NCI-H1417 (cell line): ENCODE results near the gene ATXN2.

Experiments
- DNase-seq, 3 experiments: peaks; one replicate each; lab custom pipeline; 2025; lab: John Stamatoyannopoulos, UW

The ATXN2 gene

DNA sequence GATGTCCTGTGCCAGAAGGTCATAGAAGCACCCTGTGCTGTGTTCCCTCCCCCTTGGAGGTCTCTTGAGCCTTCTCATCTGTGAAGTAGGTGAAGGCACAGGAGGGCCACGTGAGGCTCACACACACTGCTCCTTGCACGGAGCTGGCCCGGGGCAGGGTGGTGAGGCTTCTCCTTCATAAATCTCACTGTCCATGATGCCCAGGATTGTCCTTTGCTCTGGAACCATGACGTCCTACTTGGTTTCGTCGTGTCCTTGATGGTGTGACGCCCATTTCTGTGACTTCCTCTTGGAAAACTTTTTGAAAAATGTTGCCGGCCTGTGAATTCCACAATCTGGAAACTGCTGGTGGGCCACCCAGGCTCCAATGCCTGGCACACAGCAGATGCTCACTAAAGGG lies 159.0 kb downstream of the ATXN2 start:
- no peak for DNase-seq

- no peak for DNase-seq
Observed at GRCh38 chr12:111439657-111440151, 159.4 kb downstream of the ATXN2 start.

DNA sequence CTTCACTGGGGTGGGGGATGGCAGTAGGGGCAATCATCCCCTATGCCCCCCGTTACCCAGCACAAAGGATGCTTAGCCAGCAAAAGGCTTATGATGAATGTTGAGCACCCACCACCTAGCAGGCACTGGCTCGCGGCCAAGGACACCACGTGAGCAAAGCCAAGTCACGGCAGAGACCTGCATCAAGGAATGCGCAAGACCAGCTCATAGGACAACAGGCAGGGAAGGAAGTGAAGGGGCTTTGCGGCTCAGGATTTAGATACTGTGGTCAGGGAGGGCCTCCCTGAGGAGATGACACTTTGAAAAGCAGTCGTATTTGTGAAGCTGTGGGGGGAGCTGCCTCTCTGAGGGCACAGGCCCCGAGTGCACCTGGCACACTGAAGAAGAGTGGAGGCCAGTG lies 160.6 kb downstream of the ATXN2 start:
- peak in 1 of 3 experiments; percentile 15 for DNase-seq

DNA sequence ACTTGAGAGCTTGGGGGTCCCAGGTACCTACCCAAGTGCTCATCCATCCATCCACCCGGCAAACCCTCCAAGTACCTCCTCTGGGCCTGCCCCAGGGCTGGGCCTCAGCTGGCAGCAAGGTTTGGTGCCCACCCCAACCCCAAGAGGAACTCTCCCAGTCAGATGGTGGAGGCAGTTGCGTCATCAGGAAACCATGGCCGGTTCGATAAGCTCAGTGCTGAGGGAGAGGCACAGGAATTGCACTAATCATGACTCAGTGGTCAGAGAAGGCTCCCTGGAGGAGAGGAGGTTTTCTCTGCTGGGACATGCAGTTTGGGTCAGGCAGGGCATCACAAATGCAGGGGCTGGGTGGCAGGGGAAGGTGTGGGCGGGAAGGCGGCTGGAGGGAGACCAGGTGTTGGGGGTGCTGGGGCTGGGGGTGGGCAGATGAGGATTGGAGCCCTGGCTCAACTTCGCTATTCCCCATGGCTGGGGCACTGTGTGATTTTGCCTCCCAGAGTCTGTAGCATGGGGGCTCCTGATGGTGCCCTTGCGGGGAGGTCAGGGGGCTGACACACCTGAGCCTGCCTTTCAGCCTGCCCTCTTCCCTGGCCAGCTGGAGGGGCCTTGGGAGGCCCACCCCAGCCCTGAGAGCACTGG lies 161.2 kb downstream of the ATXN2 start:
- DNase-seq, result no peak

- no peak for DNase-seq
Observed at GRCh38 chr12:111436811-111437210, 162.3 kb downstream of the ATXN2 start.

GRCh38 chr12:111436266-111436665 lies 162.8 kb downstream of the ATXN2 start:
- DNase-seq, result no peak

DNA sequence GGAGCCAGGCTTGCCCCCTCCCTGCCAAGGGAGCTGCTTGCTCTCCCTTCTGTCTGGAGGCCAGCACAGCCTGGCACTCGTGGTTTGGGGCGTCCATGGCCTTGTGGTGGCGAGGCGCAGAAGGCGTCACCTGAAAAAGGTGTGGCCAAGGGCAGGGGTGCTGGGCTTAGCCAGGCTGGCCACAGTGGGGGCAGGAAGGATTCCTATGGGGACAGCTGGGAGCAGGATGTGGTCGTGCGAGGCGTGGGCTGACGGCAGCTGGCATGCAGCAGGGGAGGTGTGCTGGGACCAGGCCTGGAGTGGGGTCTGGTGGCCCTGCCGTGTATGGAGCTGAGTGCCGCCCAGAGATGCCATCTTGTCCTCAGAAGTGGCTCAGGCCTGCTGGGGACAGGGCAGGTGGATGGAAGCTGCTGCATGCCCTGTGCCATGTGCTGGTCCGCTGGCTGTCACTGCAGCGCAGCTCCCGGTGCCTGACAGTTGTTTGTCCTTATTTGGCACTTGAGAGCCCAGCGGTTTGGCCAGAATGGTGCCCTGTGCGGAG lies 163.4 kb downstream of the ATXN2 start:
- DNase-seq, result no peak

DNA sequence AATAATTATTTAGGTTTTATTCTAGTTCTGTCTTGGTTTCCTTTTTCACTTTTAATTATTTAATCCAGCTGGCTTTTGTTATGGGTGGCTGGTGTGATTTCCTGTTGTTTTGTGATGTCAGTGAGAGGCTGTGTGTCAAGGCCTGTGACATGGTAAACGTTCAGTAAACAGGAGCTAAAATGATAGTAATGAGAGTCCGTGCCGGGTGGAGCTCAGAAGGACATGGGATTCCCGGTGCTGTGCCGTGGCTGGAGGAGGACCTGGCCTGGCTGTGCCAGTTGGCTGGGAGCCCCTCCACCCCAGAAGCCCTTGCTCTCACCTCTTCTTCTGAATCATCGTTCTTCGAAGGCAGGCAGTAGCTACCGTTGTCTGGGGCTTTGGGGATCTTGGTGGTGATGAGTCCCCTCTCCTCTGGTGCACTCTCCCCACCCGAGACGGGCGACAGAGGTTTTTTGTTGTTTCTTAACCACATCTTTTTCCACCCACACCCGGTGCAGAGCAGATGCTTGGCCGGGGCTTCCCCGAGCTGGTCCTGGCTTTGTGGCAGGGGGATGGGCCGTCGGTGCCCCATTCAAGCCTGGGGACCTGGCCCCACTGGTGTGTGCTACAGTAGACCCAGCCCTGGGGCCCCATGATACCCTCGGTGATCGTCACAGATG lies 164.3 kb downstream of the ATXN2 start:
- DNase-seq, result peak in 2 of 3 experiments; percentile 9 to 66

DNA sequence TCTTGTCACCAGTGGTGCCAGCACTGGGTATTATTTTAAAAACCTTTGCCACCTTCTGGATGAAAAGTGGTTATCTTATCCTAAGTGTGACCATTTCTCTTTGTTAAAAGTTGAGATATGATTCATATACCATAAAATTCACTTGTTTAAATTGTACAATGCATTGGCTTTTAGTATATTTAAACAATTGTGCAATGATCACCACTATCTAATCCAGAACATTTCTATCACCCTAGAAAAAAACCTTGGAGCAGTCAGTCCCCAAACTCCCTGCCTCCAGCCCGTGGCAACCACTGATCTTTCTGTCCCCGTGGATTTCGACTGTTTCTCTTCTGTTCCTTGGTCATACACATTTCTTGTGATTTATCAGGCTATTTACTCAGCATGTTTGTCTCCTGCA lies 165.1 kb downstream of the ATXN2 start:
- no peak for DNase-seq

DNA sequence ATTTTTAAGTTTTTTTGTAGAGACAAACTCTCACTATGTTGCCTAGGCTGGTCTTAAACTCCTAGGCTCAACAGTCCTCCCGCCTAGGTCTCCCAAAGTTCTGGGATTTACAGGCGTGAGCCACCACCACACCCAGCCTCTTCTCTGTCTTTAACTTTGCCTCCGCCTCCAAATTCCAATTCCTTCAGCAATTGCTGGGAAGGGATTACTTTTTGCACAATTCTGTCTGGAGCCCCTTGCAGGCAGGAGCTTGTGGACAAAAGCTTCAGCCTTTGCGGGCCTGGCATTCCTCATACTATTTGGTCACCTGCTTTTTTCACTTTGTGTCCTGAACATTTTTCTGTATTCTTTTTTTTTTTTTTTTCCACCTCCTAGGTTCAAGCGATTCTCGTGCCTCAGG lies 167.3 kb downstream of the ATXN2 start:
- DNase-seq, result no peak

DNA sequence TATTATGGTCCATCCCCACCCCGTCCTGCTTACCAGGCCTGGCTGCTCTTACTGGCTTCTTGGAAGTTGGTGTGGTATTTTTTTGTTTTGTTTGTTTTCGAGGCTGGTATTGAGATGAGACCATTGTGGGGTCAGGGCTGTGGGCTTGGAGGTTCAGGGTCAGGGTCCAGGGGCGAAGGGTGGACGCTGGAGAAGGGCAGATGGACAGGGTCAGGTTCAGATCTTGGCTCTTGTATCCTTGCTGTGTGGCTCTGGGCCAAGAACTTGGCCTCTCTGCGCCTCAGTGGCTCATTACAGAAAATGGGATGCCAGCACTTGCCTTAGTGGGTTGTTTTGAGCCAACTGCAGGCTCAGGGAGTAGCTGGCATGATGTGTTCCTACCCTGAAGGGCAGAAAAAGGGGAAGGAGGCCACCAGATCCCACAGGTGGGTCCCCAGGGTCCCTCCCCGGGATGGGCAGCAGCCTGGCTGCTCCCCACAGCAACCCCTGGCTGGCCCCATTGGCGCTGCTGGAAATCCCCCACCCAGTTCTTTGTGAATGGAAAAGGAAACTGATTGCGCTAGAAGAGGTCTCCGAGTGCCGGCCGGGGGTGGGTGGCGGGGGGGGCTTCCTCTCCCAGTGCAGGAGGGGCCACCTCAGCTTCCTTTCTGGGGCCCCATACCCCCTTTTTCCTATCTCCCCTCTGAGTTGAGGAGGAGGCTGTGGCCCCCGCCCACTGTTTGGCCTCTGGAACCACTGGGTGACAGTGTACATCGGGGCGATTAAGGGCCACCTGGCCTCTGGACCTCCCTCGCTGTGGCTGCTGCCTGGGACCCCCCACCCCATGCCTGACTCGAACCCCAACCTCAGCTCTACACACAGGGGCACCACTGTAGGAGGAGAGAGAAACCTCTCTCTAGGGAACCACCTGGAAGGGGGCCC lies 168.4 kb downstream of the ATXN2 start:
- no peak for DNase-seq

DNA sequence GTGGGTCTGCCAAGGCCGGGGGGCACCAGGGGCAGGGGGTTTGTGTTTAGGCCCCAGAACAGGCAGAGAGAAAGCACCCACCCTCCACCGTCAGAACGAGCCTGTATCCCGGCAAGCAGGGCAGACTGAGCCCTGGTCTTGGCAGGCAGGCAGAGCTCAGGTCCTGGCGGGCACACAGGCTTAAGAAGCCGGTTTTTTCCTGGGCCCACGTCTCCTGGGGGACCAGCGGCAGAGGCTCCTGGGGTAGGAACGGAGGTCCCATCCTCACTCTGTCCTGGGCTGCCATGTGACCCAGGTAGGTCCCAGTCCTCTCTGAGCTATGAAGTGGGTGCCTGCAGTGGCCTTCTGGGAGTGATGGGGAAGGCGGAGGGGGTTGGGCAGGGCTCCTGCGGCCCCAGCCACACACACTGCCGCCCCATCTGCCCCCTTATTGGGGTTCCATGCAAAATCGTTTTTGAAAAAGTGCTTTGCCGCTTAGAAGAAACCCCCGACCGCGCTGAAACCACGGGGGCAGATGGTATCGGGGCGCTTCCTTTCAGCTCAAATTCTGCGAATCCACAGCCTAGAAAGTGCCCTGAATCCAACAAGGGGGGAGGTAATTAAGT lies 169.2 kb downstream of the ATXN2 start:
- DNase-seq, result no peak

GRCh38 chr12:111428728-111429175 lies 170.4 kb downstream of the ATXN2 start:
- DNase-seq, result no peak

- DNase-seq, result no peak
Observed at GRCh38 chr12:111428081-111428727, 170.9 kb downstream of the ATXN2 start.

DNA sequence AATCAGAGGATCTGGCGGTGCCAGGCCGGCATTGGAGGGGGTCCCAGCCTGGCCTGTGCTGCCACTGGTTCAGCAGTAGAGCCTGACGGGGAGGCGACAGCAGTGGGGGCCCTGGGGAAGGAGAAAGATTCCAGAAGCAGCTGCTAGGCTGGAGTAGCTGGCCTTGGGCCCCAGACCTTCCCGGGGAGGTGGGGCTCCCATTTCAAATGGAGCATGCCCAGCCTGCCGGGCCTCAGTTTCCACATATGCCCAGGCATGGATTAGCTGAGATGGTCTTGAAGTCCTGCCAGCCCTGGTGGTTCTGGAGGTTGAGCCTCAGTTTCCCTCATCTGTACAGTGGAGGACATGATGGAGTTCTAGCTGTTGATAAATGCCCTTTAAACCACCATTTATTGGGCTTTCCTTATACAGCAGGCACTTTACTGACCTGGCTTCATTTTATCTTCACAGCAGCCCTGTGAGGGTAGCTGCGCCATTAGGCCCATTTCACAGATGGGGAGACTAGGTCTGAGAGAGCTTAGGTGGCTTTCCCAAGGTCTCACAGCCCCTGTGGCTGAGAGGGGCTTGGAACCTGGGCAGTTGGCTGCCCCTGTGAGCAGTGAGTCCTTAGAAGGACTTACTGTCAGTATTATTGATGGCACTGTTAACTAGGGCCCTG lies 171.6 kb downstream of the ATXN2 start:
- DNase-seq, result no peak

GRCh38 chr12:111426344-111427185 lies 172.6 kb downstream of the ATXN2 start:
- DNase-seq, result no peak

- no peak for DNase-seq
Observed at GRCh38 chr12:111425655-111426054, 173.5 kb downstream of the ATXN2 start.

- no peak for DNase-seq
Observed at GRCh38 chr12:111424793-111425251, 174.3 kb downstream of the ATXN2 start.

GRCh38 chr12:111424189-111424792 lies 174.8 kb downstream of the ATXN2 start:
- no peak for DNase-seq
